ENCODE data around the gene TRIML1.

DNA sequence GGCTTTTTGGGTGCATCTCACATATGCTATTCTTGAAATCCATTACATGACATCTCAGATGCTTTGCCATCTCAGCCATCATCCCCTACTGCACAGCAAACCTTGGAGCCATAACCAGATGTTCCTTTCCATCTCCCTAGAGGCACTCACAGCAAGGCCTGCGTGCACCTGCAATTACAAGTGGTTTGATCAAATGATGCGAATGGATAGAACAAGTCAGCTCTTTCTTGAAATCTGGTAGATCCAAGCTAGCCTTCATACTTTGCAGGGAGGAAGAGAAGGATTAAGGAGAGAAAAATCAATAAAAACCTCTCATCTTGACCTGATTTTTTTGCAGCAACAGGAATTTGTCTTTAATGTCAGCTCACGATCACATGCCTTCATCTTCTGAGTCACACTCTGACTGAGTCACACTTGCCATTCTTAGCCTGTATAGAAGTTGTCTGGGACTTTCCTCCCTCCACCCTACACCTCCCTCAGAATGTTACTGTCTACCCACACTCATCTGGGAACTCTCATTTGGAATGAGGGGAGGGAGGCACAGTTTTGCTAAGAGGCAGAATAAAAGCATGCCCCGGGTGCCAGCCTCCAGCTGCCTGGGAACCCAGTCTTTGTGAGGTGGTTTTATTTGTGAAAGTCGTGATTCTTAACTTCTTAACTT lies 11.9 kb upstream of the TRIML1 start:
- TF ChIP-seq ZNF274 (IDR thresholded peaks at IDR 0.05; ENCODE audit: low read depth, low read length) (no peak), POLR2A (IDR thresholded peaks at IDR 0.05; ENCODE audit: borderline replicate concordance, extremely low read depth, insufficient read depth, insufficient read length) (no peak), SP1 (IDR thresholded peaks at IDR 0.05; ENCODE audit: low read depth) (peak; percentile 91)
- TF ChIP-seq, protein P1, sequence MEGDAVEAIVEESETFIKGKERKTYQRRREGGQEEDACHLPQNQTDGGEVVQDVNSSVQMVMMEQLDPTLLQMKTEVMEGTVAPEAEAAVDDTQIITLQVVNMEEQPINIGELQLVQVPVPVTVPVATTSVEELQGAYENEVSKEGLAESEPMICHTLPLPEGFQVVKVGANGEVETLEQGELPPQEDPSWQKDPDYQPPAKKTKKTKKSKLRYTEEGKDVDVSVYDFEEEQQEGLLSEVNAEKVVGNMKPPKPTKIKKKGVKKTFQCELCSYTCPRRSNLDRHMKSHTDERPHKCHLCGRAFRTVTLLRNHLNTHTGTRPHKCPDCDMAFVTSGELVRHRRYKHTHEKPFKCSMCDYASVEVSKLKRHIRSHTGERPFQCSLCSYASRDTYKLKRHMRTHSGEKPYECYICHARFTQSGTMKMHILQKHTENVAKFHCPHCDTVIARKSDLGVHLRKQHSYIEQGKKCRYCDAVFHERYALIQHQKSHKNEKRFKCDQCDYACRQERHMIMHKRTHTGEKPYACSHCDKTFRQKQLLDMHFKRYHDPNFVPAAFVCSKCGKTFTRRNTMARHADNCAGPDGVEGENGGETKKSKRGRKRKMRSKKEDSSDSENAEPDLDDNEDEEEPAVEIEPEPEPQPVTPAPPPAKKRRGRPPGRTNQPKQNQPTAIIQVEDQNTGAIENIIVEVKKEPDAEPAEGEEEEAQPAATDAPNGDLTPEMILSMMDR (IDR thresholded peaks at IDR 0.05 in 2 of 3, conservative IDR thresholded peaks at IDR 0.05 in 1 of 3; ENCODE audit: borderline replicate concordance in 1 of 3, insufficient read depth in 1 of 3, low read depth in 2 of 3, low read length in 2 of 3) = no peak

Data from HCT116 (cell line).